GM18519 (cell line): ENCODE measurements around the gene THADA.

Experiments
- ATAC-seq: cut with Tn5 transposase; IDR thresholded peaks from one replicate; pipeline ENCODE4 v1.9.1; 2021; ENCODE audit warnings: mild to moderate bottlenecking, moderate library complexity; ENCODE audit not compliant: unreplicated experiment, low FRiP score

Gene THADA

GRCh38 chr2:43185146-43185545, 410.7 kb downstream of the THADA start:
- no peak for ATAC-seq

- ATAC-seq: no peak
Observed at GRCh38 chr2:43184339-43184895, 411.4 kb downstream of the THADA start.

- ATAC-seq: no peak
Observed at GRCh38 chr2:43183743-43184142, 412.1 kb downstream of the THADA start.

GRCh38 chr2:43180897-43181296, 414.9 kb downstream of the THADA start:
- ATAC-seq: no peak
